ENCODE measurements around the gene XBP1.
"Not testable (repeated sequence)": the region's sequence is repeated elsewhere in the genome, so short reads cannot be mapped to it uniquely, and the experiment has no call there.

Gene XBP1

DNA sequence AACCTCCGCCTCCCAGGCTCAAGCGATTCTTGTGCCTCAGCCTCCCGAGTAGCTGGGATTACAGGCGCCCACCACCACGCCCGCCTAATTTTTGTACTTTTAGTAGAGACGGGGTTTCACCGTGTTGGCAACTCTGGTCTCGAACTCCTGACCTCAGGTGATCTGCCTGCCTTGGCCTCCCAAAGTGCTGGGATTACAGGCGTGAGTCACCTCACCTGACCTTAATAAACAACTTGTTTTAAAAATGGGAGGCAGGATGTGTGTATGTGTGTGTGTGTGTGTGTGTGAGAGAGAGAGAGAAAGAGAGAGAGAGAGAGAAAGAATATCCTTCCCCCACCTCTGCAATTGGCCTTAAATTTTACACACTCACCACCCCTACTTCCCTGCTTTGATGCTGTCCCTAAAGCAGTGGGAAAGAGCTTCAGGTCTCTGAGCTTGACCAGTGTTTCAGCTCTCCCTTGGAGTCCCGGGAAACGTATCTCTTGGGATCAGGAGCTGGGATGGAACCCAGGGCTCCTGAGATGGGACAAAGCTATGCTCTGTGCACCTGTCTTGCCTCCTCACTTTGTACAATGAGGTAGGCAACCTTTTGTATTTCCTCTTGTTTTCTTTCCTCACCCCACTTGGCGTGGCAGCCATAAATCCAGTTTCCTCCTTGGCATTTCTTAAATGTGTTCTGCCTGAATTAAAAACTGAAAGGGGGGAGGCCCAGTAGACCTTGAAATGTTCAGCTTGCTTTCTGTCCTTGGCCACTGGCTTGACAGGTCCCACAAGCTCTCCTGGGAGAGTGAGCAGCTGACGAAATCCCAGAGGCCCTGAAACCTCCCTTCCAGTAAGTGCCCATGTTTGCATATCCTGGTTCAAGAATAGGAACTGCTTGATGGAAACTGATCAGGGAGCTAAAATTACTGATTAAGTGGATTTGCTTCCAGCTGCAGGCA lies 17.8 kb upstream of the XBP1 start:
- no peak for DNase-seq

DNA sequence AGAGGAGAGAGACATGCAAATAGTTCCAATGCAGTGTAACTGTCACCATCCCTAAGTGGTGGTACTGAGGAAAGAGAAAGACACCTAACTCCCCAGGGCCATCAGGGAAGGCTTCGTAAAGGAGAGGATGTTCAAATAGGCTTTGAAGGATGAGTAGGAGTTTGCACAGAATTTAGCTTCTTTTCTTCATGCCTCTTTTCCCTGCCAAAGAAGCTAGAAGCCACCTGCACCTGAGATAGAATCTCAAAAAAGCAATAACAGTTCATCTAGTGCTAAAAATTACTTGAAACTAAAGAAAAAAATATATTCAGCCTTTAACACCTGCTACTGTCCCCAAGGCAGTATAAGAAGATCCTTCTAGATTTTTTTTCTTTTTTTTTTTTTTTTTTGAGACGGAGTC lies 16.7 kb upstream of the XBP1 start:
- no peak for DNase-seq

DNA sequence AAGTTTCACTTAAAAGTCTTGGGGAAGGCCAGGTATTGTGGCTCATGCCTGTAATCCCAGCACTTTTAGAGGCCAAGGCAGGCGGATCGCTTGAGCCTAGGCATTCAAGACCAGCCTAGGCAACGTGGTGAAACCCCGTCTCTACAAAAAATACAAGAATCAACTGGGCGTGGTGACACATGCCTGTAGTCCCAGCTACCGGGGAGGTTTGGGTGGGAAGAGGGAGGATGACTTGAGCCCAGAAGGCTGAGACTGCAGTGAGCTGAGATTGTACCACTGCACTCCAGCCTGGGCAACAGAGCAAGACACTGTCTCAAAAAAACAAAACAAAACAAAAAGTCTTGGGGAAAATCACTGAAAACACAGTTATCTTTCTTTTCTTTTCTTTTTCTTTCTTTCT lies 15.4 kb upstream of the XBP1 start:
- no peak for DNase-seq

DNA sequence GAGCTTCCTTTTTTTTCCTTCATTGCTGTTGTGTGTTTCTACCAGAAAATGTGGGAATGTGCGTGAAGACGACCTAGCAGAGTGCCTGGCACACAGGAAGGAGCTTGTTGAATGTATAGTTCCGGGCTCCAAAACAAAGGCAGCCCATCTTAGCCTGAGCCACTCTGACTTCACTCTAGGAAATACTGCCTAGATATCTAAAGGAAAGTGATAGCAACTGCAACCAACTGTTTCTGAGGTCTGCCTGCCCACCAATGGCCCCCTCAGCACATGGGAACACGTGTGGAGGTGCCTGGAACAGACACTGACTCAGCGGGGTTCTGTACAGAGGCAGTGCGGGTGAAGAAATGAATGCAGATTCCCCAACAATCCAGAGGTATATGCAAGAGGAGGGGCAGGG lies 14.7 kb upstream of the XBP1 start:
- DNase-seq: no peak

- no peak for DNase-seq
Measured at GRCh38 chr22:28813772-28814518, 13.6 kb upstream of the XBP1 start.

- DNase-seq: no peak
Measured at GRCh38 chr22:28812516-28812915, 12.1 kb upstream of the XBP1 start.

GRCh38 chr22:28810821-28811491 lies 10.6 kb upstream of the XBP1 start:
- no peak for DNase-seq

- DNase-seq: no peak
Measured at GRCh38 chr22:28808716-28809355, 8.5 kb upstream of the XBP1 start.

DNA sequence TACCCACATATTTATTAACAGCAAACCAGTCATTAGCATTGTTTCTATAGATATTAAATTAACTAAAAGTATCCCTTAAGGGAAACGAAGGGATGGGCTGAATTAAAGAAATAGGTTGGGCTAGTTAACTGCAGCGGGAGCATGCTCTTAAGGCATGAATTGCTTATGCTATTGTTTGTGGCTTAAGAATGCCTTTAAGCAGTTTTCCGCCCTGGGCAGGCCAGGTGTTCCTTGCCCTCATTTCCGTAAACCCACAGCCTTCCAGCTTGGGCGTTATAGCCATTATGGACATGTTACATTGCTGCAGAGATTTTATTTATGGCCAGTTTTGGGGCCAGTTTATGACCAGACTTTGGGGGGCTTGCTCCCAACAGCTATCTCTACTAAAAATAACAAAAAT lies 5.1 kb upstream of the XBP1 start:
- not testable (repeated sequence) for DNase-seq

GRCh38 chr22:28802595-28803123 lies 2.3 kb upstream of the XBP1 start:
- no peak for DNase-seq

DNA sequence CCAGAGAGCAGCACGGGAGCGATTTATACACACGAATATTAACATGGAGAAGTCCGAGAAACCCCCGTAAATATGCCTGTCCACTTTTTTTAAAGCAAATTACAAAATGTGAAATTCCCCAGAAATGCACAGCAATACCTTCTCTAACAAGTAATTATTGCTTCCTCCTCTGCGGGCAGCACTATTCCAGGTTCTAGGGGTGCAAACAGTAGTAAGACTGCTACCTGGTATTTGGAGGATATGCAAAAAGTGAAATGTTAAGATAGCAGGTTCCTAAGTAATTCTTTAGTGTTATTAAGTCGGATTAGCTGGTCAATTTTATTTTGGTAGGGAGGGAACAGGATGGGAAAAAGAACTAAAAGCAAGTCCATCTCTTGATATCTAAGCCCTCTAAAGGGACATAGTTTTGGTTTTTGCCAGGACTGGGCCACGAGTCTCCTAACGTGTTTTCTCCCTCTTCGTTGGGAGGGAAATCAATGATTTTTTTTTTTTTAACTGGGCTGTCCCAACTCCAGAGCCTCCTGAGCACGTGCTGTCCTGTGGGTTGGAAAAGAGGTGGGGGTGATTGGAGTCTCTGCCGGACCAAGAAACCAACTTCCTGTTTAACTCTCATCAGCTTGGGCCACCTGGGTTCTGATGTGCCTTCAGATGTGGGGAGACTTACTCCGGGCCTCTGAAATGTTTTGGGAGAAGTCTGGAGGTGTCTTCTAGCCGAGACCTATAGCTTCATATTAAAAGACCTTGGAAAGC lies 1.7 kb upstream of the XBP1 start:
- DNase-seq: no peak

DNA sequence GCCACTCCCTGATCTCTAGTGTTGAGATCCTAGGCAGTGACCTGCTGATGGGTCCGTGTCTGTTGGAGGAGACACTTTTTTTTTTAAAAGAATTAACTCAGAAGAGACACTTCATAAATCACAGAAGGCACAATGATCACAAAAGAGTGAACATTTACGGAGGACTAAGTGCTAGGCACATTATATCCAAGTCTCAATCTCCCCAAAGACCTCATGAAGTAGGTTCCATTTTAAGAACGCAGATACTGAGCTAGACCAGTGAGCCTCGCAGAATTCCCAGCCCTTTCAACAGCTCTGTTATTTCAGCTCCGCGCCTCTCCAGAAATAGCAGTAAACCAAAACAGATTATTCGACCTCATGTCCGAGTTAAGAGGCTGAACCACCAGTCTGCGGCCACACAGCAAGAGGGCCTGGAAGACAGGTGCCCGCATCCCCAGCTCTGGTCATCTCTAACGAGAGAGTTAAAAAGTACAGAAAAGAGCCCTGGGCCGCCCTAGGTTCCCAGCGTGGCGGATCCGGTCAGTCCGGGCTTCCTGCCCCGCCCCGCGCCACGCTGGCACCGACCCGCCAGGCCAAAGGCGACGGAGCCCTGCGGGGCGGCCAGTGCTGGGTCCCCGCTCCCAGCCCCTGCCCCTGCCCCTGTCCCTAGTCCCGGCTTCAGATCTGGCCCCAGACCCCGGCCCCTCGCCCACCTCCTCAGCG lies 612 bp downstream of the XBP1 start:
- no peak for DNase-seq

GRCh38 chr22:28798810-28799605 lies 1.4 kb downstream of the XBP1 start:
- no peak for DNase-seq

DNA sequence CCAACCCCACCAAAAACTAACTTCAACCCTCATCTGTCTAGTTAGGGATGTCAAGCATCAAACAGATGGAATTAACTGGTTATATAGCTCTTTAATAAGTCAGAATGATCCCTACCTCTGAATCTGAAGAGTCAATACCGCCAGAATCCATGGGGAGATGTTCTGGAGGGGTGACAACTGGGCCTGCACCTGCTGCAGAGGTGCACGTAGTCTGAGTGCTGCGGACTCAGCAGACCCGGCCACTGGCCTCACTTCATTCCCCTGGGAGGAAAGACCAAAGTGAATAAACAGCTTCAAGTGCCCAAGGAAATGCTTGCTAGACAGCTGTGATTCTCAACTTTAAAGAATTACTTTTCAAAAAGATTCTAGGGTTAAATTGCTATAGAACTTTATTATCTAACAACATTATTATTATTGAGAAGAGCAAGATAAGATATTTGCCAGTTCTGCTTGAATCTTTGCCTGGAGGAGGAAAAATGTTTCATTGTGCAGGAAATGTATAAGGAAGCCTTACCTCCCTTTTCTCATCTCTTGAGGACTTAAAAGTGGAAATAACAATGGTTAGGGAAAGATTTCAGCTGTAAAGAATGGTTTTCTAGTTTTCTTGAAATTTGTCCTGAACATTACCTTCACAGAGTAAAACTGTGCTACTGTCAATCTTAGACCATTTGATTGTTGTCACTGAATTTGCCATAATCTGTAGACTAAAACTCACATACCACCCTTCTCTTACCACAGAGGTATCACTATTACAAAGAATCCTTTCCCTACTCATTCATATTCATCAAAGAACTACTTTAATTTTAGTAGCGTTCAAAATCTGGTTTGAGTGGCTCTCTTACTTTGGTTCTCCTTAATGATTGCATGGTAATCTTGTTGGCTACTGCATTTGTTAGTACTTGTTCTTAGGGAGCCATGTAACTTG lies 4.2 kb downstream of the XBP1 start:
- DNase-seq: no peak

GRCh38 chr22:28795071-28795693 lies 5.2 kb downstream of the XBP1 start:
- DNase-seq: no peak

DNA sequence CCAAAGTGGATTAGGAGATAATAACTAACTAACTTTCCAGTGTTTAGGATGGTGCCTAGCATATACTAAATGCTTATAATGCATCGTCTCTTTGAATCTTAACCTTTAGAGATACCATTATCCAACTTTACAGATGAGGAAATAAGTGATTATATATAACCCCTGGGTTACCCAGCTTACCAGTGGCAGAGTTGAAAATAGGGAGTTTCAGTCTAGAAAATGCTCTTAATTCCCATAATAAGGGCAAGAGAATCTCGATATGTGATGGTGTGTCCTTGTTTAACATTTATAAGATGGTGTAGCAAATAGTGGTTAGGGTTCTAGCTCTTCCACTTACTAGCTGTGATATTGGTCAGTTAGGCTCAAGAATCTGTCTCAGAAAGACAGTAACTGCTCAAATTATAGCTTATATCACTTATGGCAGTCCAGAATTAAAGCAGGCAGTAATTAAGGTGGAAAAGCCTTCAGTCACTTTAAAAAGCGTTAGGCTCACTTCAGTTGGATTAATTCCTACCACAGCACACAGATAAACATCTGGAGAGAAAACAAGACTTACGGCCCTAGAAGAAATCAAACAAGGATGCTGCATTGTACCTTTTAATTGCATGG lies 6.3 kb downstream of the XBP1 start:
- DNase-seq: no peak

DNA sequence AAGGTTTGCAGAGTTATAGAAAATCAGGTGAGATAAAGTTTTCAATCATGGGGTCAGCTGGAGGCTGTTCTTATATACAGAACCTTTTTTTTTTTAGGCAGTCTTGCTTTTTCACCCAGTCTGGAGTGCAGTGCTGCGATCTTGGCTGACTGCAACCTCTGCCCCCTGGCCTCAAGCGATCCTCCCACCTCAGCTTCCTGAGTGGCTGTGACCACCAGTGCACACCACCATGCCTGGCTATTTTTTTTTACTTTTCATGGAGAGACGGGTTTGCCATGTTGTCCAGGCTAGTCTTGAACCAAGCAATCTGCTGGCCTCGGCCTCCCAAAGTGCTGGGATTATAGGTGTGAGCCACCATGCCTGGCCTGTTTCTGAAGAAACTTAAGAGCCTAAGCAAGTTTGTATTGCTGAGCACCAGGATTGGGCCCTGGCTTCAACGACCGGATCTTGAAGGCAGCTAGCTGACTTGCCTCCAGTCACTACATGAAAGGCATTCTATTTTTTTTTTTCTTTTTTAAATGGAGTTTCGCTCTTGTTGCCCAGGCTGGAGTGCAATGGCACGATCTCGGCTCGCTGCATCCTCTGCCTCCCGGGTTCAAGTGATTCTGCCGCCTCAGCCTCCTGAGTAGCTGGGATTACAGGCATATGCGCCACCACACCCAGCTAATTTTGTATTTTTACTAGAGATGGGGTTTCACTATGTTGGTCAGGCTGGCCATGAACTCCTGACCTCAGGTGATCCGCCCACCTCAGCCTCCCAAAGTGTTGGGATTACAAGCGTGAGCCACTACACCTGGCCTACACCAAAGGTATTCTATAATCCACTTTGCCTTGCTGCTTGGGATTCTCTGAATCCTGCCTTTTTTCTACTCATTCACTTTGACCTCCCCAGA lies 7.6 kb downstream of the XBP1 start:
- no peak for DNase-seq

Measured in cerebellar nuclear complex (tissue), 1 donor.